Cerebellar nuclear complex (tissue), 1 donor: ENCODE results near the gene EPAS1.

Experiments used
- DNase-seq, 2 experiments: peaks; one replicate each; lab custom pipeline; 2025; lab: John Stamatoyannopoulos, UW

Gene EPAS1

GRCh38 chr2:46410273-46411244 lies 113.4 kb downstream of the EPAS1 start:
- DNase-seq, result no peak

- DNase-seq, result no peak
Measured at GRCh38 chr2:46411245-46411641, 114.0 kb downstream of the EPAS1 start.

- DNase-seq, result no peak
Measured at GRCh38 chr2:46411985-46412384, 114.8 kb downstream of the EPAS1 start.

- DNase-seq, result no peak
Measured at GRCh38 chr2:46413111-46413510, 115.9 kb downstream of the EPAS1 start.

GRCh38 chr2:46413631-46414030 lies 116.4 kb downstream of the EPAS1 start:
- no peak for DNase-seq

- DNase-seq, result no peak
Measured at GRCh38 chr2:46414701-46415100, 117.5 kb downstream of the EPAS1 start.

- DNase-seq, result no peak
Measured at GRCh38 chr2:46416280-46416679, 119.1 kb downstream of the EPAS1 start.

- DNase-seq, result no peak
Measured at GRCh38 chr2:46416739-46417403, 119.7 kb downstream of the EPAS1 start.

GRCh38 chr2:46420945-46421344 lies 123.7 kb downstream of the EPAS1 start:
- no peak for DNase-seq

GRCh38 chr2:46421361-46421760 lies 124.2 kb downstream of the EPAS1 start:
- DNase-seq, result no peak

- DNase-seq, result no peak
Measured at GRCh38 chr2:46422717-46423394, 125.6 kb downstream of the EPAS1 start.

GRCh38 chr2:46424937-46425336 lies 127.7 kb downstream of the EPAS1 start:
- DNase-seq, result no peak

GRCh38 chr2:46428911-46429436 lies 131.8 kb downstream of the EPAS1 start:
- no peak for DNase-seq

- DNase-seq, result no peak
Measured at GRCh38 chr2:46430413-46430812, 133.2 kb downstream of the EPAS1 start.

GRCh38 chr2:46430992-46431391 lies 133.8 kb downstream of the EPAS1 start:
- DNase-seq, result no peak

GRCh38 chr2:46431481-46432235 lies 134.5 kb downstream of the EPAS1 start:
- peak; percentile 34 to 53 for DNase-seq

GRCh38 chr2:46434851-46435273 lies 137.7 kb downstream of the EPAS1 start:
- DNase-seq, result no peak

- no peak for DNase-seq
Measured at GRCh38 chr2:46435353-46435752, 138.1 kb downstream of the EPAS1 start.

- DNase-seq, result no peak
Measured at GRCh38 chr2:46435796-46436360, 138.7 kb downstream of the EPAS1 start.
